PFSK-1 (cell line): Measurements from ENCODE around the gene GRID2IP.

Experiments used
- FOXP2 ChIP-seq: optimal IDR thresholded peaks from 2 replicates; pipeline ENCODE3; 2011; ENCODE audit warnings: borderline replicate concordance, control low read depth, inconsistent platforms; ENCODE audit not compliant: insufficient read depth; ENCODE audit errors: extremely low read length, extremely low read depth
- POLR2AphosphoS5 ChIP-seq: IDR thresholded peaks from 2 replicates; pipeline ENCODE4 v1.6.1; 2012; ENCODE audit warnings: low read depth, mild to moderate bottlenecking, control low read depth, low read length, moderate library complexity
- SIN3A ChIP-seq: IDR thresholded peaks from 2 replicates; pipeline ENCODE4 v1.6.1; 2012; ENCODE audit warnings: mild to moderate bottlenecking, low read length, moderate library complexity, borderline replicate concordance; ENCODE audit not compliant: insufficient read depth
- TAF1 ChIP-seq: IDR thresholded peaks from 2 replicates; pipeline ENCODE4 v1.6.1; 2012; ENCODE audit warnings: low read length, control low read depth, borderline replicate concordance; ENCODE audit not compliant: insufficient read depth
- TF ChIP-seq, protein P1 (sequence below), 2 experiments: IDR thresholded peaks; 2 replicates each; pipeline versions ENCODE4 v1.6.1 to v1.8.0; 2011 to 2012; ENCODE audit warnings: low read depth in 2 of 2, low read length in 2 of 2, control low read depth in 1 of 2, inconsistent platforms in 1 of 2, mild to moderate bottlenecking in 1 of 2, moderate library complexity in 1 of 2; ENCODE audit not compliant: insufficient read depth in 1 of 2

The GRID2IP gene

DNA sequence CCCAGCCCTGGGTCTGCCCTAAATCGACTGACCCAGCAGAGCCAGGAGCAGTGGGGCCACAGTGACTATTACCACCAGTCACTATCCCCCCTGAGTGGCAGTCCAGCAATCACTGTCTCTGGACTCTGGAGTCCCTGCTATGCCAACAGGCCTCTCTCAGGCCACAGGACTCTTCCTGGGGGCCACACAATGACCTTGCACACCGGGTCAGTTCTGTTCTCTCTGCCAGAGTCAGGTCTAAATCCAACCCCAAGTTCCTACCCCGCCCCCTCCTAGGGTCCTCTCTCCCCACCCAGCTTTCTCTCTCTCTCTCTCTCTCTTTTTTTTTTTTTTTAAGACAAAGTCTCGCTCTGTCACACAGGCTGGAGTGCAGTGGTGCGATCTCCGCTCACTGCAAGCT, 21.6 kb downstream of the GRID2IP start:
- no peak for TF ChIP-seq FOXP2
- TF ChIP-seq, protein P1, sequence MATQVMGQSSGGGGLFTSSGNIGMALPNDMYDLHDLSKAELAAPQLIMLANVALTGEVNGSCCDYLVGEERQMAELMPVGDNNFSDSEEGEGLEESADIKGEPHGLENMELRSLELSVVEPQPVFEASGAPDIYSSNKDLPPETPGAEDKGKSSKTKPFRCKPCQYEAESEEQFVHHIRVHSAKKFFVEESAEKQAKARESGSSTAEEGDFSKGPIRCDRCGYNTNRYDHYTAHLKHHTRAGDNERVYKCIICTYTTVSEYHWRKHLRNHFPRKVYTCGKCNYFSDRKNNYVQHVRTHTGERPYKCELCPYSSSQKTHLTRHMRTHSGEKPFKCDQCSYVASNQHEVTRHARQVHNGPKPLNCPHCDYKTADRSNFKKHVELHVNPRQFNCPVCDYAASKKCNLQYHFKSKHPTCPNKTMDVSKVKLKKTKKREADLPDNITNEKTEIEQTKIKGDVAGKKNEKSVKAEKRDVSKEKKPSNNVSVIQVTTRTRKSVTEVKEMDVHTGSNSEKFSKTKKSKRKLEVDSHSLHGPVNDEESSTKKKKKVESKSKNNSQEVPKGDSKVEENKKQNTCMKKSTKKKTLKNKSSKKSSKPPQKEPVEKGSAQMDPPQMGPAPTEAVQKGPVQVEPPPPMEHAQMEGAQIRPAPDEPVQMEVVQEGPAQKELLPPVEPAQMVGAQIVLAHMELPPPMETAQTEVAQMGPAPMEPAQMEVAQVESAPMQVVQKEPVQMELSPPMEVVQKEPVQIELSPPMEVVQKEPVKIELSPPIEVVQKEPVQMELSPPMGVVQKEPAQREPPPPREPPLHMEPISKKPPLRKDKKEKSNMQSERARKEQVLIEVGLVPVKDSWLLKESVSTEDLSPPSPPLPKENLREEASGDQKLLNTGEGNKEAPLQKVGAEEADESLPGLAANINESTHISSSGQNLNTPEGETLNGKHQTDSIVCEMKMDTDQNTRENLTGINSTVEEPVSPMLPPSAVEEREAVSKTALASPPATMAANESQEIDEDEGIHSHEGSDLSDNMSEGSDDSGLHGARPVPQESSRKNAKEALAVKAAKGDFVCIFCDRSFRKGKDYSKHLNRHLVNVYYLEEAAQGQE (IDR thresholded peaks at IDR 0.05; ENCODE audit: insufficient read depth in 1 of 2, low read depth in 2 of 2, low read length in 2 of 2) = no peak
- TF ChIP-seq POLR2AphosphoS5 = no peak
- TF ChIP-seq SIN3A = no peak
- TF ChIP-seq TAF1 = no peak

DNA sequence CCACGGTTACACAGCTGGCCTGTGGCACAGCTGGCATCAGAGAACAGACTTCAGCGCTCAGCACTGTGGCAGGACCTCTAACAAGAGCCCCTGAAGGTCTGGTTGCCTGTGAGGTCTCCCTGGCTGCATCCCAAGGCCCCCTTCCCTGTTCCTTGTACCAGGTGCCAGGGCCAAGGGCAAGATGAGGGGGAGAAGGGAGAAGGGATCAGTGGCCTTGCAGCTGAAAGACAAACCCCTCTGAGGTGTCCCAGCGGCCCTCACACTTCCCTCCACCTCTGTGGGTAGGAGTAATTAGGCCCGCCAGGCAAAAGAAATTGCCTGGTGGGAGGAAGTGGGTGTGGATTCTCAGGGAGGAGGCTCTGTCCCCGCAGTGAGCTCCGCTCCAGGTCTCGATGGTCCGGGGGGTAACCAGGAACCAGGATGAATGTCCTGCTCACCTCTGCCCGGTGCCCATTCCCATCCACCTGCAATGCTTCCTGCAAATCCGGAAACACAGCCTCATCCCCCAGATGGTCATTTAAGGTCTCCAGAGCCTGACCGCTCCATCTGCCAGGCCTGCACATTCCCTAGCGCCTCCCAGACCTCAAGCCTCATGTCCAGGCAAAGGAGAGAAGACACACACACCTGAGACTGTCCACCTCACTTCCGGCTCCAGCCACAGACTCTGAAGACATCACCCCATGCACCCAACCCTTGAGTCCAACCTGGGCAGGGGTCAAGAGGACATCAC, 22.7 kb downstream of the GRID2IP start:
- no peak for TF ChIP-seq SIN3A
- TF ChIP-seq TAF1 = no peak

DNA sequence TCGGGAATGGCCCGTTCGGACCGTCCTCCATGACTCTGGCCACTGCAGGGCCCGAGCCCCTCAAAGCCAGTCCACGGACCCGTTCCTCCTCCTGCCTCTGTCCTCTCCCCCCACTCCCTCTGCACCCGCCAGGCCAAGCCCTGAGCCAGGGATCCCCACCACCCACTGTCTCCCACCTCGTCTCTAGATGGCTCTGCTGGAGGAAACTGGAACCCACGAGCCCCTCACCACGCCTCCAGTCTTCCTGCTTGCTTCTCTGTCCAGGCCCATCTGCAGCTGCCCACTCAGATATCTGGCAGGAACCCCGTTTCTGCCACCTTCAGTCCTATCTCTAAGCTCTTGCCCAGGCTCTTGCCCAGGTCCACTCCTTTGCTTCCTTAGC, 24.3 kb downstream of the GRID2IP start:
- TF ChIP-seq FOXP2 (no peak), POLR2AphosphoS5 (no peak)

DNA sequence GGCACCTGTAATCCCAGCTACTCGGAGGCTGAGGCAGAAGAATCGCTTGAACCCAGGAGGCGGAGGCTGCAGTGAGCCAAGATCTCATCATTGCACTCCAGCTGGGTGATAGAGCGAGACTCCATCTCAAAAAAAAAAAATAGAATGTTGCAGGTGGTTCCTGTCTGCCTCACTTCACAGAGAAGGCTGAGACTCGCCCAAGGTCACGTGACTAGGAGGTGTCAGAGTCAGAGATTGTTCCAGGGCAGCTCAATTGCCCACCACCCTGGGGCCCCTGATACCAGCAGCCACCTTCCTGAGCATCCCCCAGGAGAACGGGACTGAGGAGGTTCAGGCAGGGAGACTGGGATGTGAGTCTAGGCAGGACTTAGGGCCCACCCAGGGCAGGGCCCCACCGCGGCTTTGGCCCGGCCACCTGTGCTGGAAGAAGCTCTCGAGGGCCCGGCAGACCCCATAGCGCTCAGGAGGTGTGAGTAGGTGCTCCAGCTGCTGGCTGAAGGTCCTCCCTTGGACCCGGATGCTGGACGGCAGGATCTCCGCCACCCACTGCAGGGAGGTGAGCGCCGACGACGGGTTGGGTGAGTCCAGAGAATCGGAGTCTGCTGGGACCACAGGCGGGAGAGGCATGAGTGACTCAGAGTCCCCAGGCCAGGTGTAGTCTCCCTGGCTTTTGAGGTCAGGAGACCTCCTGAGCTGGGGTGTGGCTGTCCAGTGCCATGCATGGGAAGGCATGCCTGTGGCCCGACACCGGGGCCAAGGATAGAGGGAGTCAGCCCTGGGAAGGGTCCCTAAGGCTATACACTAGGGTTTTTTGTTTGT, 30.9 kb downstream of the GRID2IP start:
- TF ChIP-seq TAF1 (no peak), SIN3A (no peak), FOXP2 (no peak), POLR2AphosphoS5 (no peak)
- TF ChIP-seq, protein P1 (IDR thresholded peaks at IDR 0.05; ENCODE audit: insufficient read depth in 1 of 2, low read depth in 2 of 2, low read length in 2 of 2) = no peak

DNA sequence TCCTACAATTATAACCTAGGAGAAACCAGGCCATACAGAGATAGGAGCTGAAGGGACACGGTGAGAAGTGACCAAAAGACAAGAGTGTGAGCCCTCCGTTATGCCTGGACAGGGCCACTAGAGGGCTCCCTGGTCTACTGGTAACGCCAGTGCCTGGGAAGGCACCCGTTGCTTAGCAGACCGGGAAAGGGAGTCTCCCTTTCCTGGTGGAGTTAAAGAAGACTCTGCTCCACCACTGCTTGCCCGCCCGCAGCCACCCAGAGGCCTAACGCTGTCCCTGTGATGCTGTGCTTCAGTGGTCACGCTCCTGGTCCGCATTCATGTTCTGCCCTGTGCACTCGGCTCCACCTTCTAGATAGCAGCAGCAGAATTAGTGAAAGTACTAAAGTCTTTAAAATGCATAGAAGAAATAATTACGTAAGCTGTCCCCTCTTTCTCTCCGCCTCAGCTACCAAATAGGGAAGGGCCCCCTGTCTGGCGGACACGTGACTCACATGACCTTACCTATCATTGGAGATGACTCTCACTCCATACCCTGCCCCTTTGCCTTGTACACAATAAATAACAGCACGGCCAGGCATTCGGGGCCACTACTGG, 34.8 kb downstream of the GRID2IP start:
- TF ChIP-seq TAF1 (no peak), SIN3A (no peak), FOXP2 (no peak), POLR2AphosphoS5 (no peak)
- TF ChIP-seq, protein P1 (IDR thresholded peaks at IDR 0.05; ENCODE audit: insufficient read depth in 1 of 2, low read depth in 2 of 2, low read length in 2 of 2) = no peak

DNA sequence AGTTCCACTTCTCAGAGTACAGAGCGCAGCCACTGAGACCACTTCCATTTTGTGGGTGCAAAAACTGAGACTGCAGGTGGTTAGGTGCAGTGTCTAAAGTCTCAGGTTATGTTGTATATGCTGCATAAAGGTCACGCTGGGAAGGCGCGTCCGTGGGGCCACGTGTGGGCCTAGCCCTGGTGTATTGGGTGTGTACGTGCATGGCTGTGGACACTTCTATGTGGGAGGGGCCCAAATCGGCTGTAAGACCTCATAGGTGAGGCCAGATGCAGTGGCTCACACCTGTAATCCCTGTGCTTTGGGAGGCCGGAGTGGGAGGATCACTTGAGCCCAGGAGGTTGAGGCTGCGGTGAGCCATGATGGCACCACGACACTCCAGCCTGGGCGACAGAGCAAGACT, 37.7 kb downstream of the GRID2IP start:
- TF ChIP-seq FOXP2 (no peak), TAF1 (no peak), POLR2AphosphoS5 (no peak), SIN3A (no peak)
- TF ChIP-seq, protein P1 (IDR thresholded peaks at IDR 0.05; ENCODE audit: insufficient read depth in 1 of 2, low read depth in 2 of 2, low read length in 2 of 2) = no peak
